ENCODE data around the gene UNC5A. TPM values are rescaled to one million over a fixed set of nuclear protein-coding genes. Genes with fewer than 3 reads are reported as not detected.

The UNC5A gene
- total RNA-seq, 1 experiment from 2014 or later = 20.2 TPM

- no peak for TF ChIP-seq CTCF (IDR thresholded peaks at IDR 0.05; ENCODE audit: unreplicated experiment)
- H3K27ac Mint-ChIP-seq (ENCODE audit: unreplicated experiment) = no peak overlapping the region
- H3K4me3 Mint-ChIP-seq (ENCODE audit: low read depth, unreplicated experiment) = no peak overlapping the region
- intact Hi-C loops (cut with micrococcal nuclease; ENCODE audit: unreplicated experiment) = no loop called here
- no peaks in the 10 kb centered on the region for H3K36me3 Mint-ChIP-seq (ENCODE audit: insufficient read depth, unreplicated experiment)
- no TSS peak for BruUV-seq (replicated peaks)
- DNase-seq = no peak
- peaks cover 46% of the 10 kb centered on the region for H3K27me3 Mint-ChIP-seq (ENCODE audit: unreplicated experiment)
- CTCF ChIA-PET = no interaction called here
- no peaks in the 10 kb centered on the region for H3K9me3 Mint-ChIP-seq (ENCODE audit: low read depth, unreplicated experiment)
- no peaks in the 10 kb centered on the region for H3K4me1 Mint-ChIP-seq (ENCODE audit: low read depth, unreplicated experiment)
Measured at GRCh38 chr5:176890455-176891330, 80.3 kb downstream of the UNC5A start.

GRCh38 chr5:176891331-176891958, 81.1 kb downstream of the UNC5A start:
- CTCF ChIA-PET = no interaction called here
- intact Hi-C loops (cut with micrococcal nuclease; ENCODE audit: unreplicated experiment) = no loop called here
- Mint-ChIP-seq H3K4me3 (ENCODE audit: low read depth, unreplicated experiment) (no peak overlapping the region), H3K27ac (ENCODE audit: unreplicated experiment) (no peak overlapping the region), H3K36me3 (ENCODE audit: insufficient read depth, unreplicated experiment) (no peaks in the 10 kb centered on the region), H3K4me1 (ENCODE audit: low read depth, unreplicated experiment) (no peaks in the 10 kb centered on the region), H3K9me3 (ENCODE audit: low read depth, unreplicated experiment) (no peaks in the 10 kb centered on the region), H3K27me3 (ENCODE audit: unreplicated experiment) (peaks cover 46% of the 10 kb centered on the region)
- BruUV-seq (replicated peaks) = no TSS peak
- no peak for TF ChIP-seq CTCF (IDR thresholded peaks at IDR 0.05; ENCODE audit: unreplicated experiment)
- DNase-seq = no peak

GRCh38 chr5:176892663-176893062, 82.3 kb downstream of the UNC5A start:
- Mint-ChIP-seq H3K27ac (ENCODE audit: unreplicated experiment) (no peak overlapping the region), H3K9me3 (ENCODE audit: low read depth, unreplicated experiment) (no peaks in the 10 kb centered on the region), H3K4me3 (ENCODE audit: low read depth, unreplicated experiment) (no peak overlapping the region), H3K27me3 (ENCODE audit: unreplicated experiment) (peaks cover 46% of the 10 kb centered on the region), H3K4me1 (ENCODE audit: low read depth, unreplicated experiment) (no peaks in the 10 kb centered on the region), H3K36me3 (ENCODE audit: insufficient read depth, unreplicated experiment) (no peaks in the 10 kb centered on the region)
- TF ChIP-seq CTCF (IDR thresholded peaks at IDR 0.05; ENCODE audit: unreplicated experiment) = no peak
- no TSS peak for BruUV-seq (replicated peaks)
- DNase-seq = no peak
- intact Hi-C loops (cut with micrococcal nuclease; ENCODE audit: unreplicated experiment) = no loop called here
- CTCF ChIA-PET = no interaction called here

- H3K9me3 Mint-ChIP-seq (ENCODE audit: low read depth, unreplicated experiment) = no peaks in the 10 kb centered on the region
- H3K4me1 Mint-ChIP-seq (ENCODE audit: low read depth, unreplicated experiment) = peaks cover under 1% of the 10 kb centered on the region
- no peak for TF ChIP-seq CTCF (IDR thresholded peaks at IDR 0.05; ENCODE audit: unreplicated experiment)
- DNase-seq = no peak
- intact Hi-C loops (cut with micrococcal nuclease; ENCODE audit: unreplicated experiment) = no loop called here
- CTCF ChIA-PET = no interaction called here
- no peak overlapping the region for H3K27ac Mint-ChIP-seq (ENCODE audit: unreplicated experiment)
- H3K27me3 Mint-ChIP-seq (ENCODE audit: unreplicated experiment) = peaks cover 46% of the 10 kb centered on the region
- H3K4me3 Mint-ChIP-seq (ENCODE audit: low read depth, unreplicated experiment) = no peak overlapping the region
- no TSS peak for BruUV-seq (replicated peaks)
- H3K36me3 Mint-ChIP-seq (ENCODE audit: insufficient read depth, unreplicated experiment) = no peaks in the 10 kb centered on the region
Measured at GRCh38 chr5:176894298-176894697, 83.9 kb downstream of the UNC5A start.

Data from Calu3 (cell line).